ENCODE results near the gene HBZ.

DNA sequence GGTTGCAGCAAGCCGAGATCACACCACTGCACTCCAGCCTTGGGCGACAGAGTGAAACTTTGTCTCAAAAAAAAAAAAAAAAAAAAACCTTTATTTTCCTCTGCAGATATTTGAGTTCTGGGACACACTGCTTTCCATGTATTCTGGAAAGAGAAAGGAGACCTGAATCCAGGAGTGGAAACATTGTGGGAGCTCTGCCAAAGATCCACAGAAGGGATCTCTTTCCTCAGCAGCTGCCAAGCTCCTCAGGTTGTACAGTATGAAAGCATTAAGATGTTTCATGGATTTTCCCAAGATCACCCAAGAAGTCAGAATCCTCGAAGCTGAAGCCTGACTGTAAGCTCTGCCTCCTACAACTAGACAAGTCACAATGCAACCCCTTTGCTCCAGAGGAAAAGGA lies 27.4 kb upstream of the HBZ start:
- TF ChIP-seq EGR1 (IDR thresholded peaks at IDR 0.05; ENCODE audit: low read depth): no peak
- no peak for TF ChIP-seq YY1 (IDR thresholded peaks at IDR 0.05; ENCODE audit: extremely low read depth, insufficient replicate concordance, low read depth, low read length)
- TF ChIP-seq, protein P1, sequence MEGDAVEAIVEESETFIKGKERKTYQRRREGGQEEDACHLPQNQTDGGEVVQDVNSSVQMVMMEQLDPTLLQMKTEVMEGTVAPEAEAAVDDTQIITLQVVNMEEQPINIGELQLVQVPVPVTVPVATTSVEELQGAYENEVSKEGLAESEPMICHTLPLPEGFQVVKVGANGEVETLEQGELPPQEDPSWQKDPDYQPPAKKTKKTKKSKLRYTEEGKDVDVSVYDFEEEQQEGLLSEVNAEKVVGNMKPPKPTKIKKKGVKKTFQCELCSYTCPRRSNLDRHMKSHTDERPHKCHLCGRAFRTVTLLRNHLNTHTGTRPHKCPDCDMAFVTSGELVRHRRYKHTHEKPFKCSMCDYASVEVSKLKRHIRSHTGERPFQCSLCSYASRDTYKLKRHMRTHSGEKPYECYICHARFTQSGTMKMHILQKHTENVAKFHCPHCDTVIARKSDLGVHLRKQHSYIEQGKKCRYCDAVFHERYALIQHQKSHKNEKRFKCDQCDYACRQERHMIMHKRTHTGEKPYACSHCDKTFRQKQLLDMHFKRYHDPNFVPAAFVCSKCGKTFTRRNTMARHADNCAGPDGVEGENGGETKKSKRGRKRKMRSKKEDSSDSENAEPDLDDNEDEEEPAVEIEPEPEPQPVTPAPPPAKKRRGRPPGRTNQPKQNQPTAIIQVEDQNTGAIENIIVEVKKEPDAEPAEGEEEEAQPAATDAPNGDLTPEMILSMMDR (IDR thresholded peaks at IDR 0.05 in 2 of 3, conservative IDR thresholded peaks at IDR 0.05 in 1 of 3; ENCODE audit: borderline replicate concordance in 1 of 3, insufficient read depth in 1 of 3, low read depth in 2 of 3, low read length in 2 of 3): no peak
- TF ChIP-seq POLR2A (IDR thresholded peaks at IDR 0.05; ENCODE audit: borderline replicate concordance, extremely low read depth, insufficient read depth, insufficient read length): no peak
- TF ChIP-seq, protein P2, sequence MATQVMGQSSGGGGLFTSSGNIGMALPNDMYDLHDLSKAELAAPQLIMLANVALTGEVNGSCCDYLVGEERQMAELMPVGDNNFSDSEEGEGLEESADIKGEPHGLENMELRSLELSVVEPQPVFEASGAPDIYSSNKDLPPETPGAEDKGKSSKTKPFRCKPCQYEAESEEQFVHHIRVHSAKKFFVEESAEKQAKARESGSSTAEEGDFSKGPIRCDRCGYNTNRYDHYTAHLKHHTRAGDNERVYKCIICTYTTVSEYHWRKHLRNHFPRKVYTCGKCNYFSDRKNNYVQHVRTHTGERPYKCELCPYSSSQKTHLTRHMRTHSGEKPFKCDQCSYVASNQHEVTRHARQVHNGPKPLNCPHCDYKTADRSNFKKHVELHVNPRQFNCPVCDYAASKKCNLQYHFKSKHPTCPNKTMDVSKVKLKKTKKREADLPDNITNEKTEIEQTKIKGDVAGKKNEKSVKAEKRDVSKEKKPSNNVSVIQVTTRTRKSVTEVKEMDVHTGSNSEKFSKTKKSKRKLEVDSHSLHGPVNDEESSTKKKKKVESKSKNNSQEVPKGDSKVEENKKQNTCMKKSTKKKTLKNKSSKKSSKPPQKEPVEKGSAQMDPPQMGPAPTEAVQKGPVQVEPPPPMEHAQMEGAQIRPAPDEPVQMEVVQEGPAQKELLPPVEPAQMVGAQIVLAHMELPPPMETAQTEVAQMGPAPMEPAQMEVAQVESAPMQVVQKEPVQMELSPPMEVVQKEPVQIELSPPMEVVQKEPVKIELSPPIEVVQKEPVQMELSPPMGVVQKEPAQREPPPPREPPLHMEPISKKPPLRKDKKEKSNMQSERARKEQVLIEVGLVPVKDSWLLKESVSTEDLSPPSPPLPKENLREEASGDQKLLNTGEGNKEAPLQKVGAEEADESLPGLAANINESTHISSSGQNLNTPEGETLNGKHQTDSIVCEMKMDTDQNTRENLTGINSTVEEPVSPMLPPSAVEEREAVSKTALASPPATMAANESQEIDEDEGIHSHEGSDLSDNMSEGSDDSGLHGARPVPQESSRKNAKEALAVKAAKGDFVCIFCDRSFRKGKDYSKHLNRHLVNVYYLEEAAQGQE (IDR thresholded peaks at IDR 0.05; ENCODE audit: low read depth): no peak
- TF ChIP-seq ELF1 (IDR thresholded peaks at IDR 0.05; ENCODE audit: borderline replicate concordance, low read depth): no peak
- TF ChIP-seq SP1 (IDR thresholded peaks at IDR 0.05; ENCODE audit: low read depth): no peak
- no peak for TF ChIP-seq ZFX (IDR thresholded peaks at IDR 0.05)
- no peak for TF ChIP-seq POLR2AphosphoS5 (IDR thresholded peaks at IDR 0.05; ENCODE audit: low read depth, low read length)
- TF ChIP-seq, protein P3, sequence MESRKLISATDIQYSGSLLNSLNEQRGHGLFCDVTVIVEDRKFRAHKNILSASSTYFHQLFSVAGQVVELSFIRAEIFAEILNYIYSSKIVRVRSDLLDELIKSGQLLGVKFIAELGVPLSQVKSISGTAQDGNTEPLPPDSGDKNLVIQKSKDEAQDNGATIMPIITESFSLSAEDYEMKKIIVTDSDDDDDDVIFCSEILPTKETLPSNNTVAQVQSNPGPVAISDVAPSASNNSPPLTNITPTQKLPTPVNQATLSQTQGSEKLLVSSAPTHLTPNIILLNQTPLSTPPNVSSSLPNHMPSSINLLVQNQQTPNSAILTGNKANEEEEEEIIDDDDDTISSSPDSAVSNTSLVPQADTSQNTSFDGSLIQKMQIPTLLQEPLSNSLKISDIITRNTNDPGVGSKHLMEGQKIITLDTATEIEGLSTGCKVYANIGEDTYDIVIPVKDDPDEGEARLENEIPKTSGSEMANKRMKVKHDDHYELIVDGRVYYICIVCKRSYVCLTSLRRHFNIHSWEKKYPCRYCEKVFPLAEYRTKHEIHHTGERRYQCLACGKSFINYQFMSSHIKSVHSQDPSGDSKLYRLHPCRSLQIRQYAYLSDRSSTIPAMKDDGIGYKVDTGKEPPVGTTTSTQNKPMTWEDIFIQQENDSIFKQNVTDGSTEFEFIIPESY (IDR thresholded peaks at IDR 0.05; ENCODE audit: extremely low read depth, insufficient replicate concordance, low read length): no peak
- no peak for TF ChIP-seq EZH2 (IDR thresholded peaks at IDR 0.05)

Data from HCT116 (cell line).